Loucy (cell line): Measurements from ENCODE around the gene ZCCHC24.
A peak's percentile ranks its signal among the peaks of the same experiment; 100 is the strongest.

ENCODE experiments used
- H2AFZ ChIP-seq: fragments of 200-600 bp; sonication (generic); 2 replicates; pipeline ENCODE4 v1.6.0; 2016; ENCODE audit warnings: antibody characterized with exemption, mild to moderate bottlenecking, low read length, moderate library complexity
- H3F3A ChIP-seq: fragments of 200-600 bp; 2 replicates; pipeline ENCODE4 v1.6.0; 2016; ENCODE audit warnings: antibody characterized with exemption, low read depth, mild to moderate bottlenecking
- H3K27me3 ChIP-seq: fragments of 200-600 bp; sonication (generic); 2 replicates; pipeline ENCODE4 v1.6.1; 2014; ENCODE audit warnings: low read length, mild to moderate bottlenecking; ENCODE audit not compliant: insufficient read depth, poor library complexity, severe bottlenecking
- H3K36me3 ChIP-seq: fragments of 200-600 bp; sonication (generic); 2 replicates; pipeline ENCODE4 v1.6.1; 2016; ENCODE audit warnings: low read length; ENCODE audit not compliant: insufficient read depth
- H3K4me1 ChIP-seq: fragments of 200-600 bp; sonication (generic); 2 replicates; pipeline ENCODE4 v1.5.1; 2014; ENCODE audit warnings: low read length, mild to moderate bottlenecking; ENCODE audit not compliant: insufficient read depth, poor library complexity, severe bottlenecking
- H3K4me2 ChIP-seq: fragments of 200-600 bp; sonication (generic); 2 replicates; pipeline ENCODE4 v1.6.0; 2014; ENCODE audit warnings: antibody characterized with exemption, low read length, low read depth, mild to moderate bottlenecking; ENCODE audit not compliant: poor library complexity, severe bottlenecking
- H3K4me3 ChIP-seq: fragments of 200-600 bp; sonication (generic); 2 replicates; pipeline ENCODE4 v1.5.1; 2014; ENCODE audit warnings: low read length, mild to moderate bottlenecking, mixed read lengths; ENCODE audit not compliant: poor library complexity, severe bottlenecking
- H3K79me2 ChIP-seq: fragments of 200-600 bp; sonication (generic); 2 replicates; pipeline ENCODE4 v1.6.1; 2014; ENCODE audit warnings: low read length; ENCODE audit not compliant: insufficient read depth
- H3K9ac ChIP-seq: fragments of 200-600 bp; sonication (generic); 2 replicates; pipeline ENCODE4 v1.6.0; 2014; ENCODE audit warnings: mild to moderate bottlenecking, low read depth, low read length, moderate library complexity; ENCODE audit not compliant: poor library complexity, severe bottlenecking
- H3K9me2 ChIP-seq: fragments of 200-600 bp; sonication (generic); replicated peaks from 2 replicates; pipeline ENCODE4 v1.6.1; 2016; ENCODE audit warnings: low read depth, low read length, mixed read lengths
- H3K9me3 ChIP-seq: fragments of 200-600 bp; sonication (generic); 2 replicates; pipeline ENCODE4 v1.6.1; 2014; ENCODE audit warnings: mild to moderate bottlenecking, antibody characterized with exemption, low read length, low read depth; ENCODE audit not compliant: insufficient read depth
- H4K20me1 ChIP-seq: fragments of 200-600 bp; sonication (generic); 2 replicates; pipeline ENCODE4 v1.6.0; 2014; ENCODE audit warnings: antibody characterized with exemption, low read length, mild to moderate bottlenecking; ENCODE audit not compliant: insufficient read depth, poor library complexity, severe bottlenecking
- EZH2phosphoT487 ChIP-seq: fragments of 200-600 bp; IDR thresholded peaks from 2 replicates; pipeline ENCODE4 v1.6.1; 2018; ENCODE audit warnings: antibody characterized with exemption, mild to moderate bottlenecking, moderate library complexity, borderline replicate concordance
- TF ChIP-seq, protein P1 (sequence below): fragments of 200-600 bp; sonication (generic); conservative IDR thresholded peaks from 2 replicates; pipeline ENCODE4 v1.5.1; 2014; ENCODE audit warnings: mild to moderate bottlenecking, antibody characterized with exemption, low read length

Gene ZCCHC24

DNA sequence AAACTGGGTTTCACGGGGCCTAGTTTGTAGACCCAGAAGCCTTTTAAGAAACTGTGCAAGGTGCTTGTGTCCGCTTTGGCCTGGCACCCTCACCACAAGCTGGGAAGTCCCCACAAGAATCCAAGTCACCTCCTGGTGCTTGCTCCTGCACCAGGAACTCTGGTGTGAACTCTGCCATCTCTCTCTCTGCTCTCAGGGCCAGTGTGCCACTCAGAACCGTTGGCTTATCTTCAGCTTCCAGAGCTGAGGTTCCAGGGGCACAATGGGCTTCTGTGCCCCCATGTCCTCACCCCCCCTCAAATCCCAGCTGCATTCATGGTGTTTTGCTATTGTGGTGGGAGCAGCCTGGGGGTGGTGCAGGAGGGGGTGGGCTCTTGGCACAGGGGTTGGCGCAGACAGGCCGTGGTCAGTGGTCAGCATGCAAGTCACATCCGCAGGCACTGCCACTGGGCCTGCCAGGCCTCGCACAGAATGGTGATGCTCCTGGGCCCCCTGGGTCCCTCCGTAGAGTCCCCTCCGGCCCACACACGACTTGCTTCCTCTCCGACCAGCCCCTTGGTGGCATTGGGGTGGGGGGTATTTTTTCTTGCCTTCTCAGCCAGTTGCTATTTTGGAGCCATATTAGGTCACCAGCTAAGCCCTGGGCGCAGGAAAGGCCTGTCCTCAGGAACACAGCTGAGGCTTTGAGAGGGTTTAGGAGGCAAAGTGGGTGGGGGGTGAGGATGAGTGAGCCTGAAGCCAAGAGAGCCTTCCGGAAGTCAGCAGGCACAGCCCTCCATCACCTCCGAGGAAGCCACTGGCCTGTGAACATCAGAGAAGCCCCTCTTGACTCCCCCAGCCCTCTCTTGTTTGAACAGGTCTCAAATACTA, 3.0 kb downstream of the ZCCHC24 start:
- peaks cover 18% of the 10 kb centered on the region; the same call in 1 of the 2 replicates for H3K79me2 ChIP-seq
- H3F3A ChIP-seq = no peaks in the 10 kb centered on the region
- H3K9me3 ChIP-seq = no peaks in the 10 kb centered on the region
- H3K27me3 ChIP-seq = no peaks in the 10 kb centered on the region
- H3K4me1 ChIP-seq = peaks cover 41% of the 10 kb centered on the region
- no peak overlapping the region for H2AFZ ChIP-seq
- TF ChIP-seq, protein P1, sequence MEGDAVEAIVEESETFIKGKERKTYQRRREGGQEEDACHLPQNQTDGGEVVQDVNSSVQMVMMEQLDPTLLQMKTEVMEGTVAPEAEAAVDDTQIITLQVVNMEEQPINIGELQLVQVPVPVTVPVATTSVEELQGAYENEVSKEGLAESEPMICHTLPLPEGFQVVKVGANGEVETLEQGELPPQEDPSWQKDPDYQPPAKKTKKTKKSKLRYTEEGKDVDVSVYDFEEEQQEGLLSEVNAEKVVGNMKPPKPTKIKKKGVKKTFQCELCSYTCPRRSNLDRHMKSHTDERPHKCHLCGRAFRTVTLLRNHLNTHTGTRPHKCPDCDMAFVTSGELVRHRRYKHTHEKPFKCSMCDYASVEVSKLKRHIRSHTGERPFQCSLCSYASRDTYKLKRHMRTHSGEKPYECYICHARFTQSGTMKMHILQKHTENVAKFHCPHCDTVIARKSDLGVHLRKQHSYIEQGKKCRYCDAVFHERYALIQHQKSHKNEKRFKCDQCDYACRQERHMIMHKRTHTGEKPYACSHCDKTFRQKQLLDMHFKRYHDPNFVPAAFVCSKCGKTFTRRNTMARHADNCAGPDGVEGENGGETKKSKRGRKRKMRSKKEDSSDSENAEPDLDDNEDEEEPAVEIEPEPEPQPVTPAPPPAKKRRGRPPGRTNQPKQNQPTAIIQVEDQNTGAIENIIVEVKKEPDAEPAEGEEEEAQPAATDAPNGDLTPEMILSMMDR = no peak
- no peak for TF ChIP-seq EZH2phosphoT487
- H3K9me2 ChIP-seq = no peaks in the 10 kb centered on the region
- H4K20me1 ChIP-seq = peaks cover 18% of the 10 kb centered on the region
- no peak overlapping the region for H3K4me3 ChIP-seq
- H3K9ac ChIP-seq = no peak overlapping the region
- H3K4me2 ChIP-seq = peak overlapping the region; percentile 99
- H3K36me3 ChIP-seq = no peaks in the 10 kb centered on the region

- no peaks in the 10 kb centered on the region for H3K9me3 ChIP-seq
- no peak overlapping the region for H2AFZ ChIP-seq
- no peak overlapping the region for H3K4me2 ChIP-seq
- H3K4me1 ChIP-seq = peaks cover 41% of the 10 kb centered on the region
- no peak overlapping the region for H3K4me3 ChIP-seq
- no peaks in the 10 kb centered on the region for H3F3A ChIP-seq
- peaks cover 18% of the 10 kb centered on the region; the same call in 1 of the 2 replicates for H3K79me2 ChIP-seq
- H3K9ac ChIP-seq = no peak overlapping the region
- H3K27me3 ChIP-seq = no peaks in the 10 kb centered on the region
- TF ChIP-seq, protein P1 = no peak
- no peak for TF ChIP-seq EZH2phosphoT487
- H3K9me2 ChIP-seq = no peaks in the 10 kb centered on the region
- peaks cover 18% of the 10 kb centered on the region for H4K20me1 ChIP-seq
- no peaks in the 10 kb centered on the region for H3K36me3 ChIP-seq
Observed at GRCh38 chr10:79441433-79441832, 4.0 kb downstream of the ZCCHC24 start.

DNA sequence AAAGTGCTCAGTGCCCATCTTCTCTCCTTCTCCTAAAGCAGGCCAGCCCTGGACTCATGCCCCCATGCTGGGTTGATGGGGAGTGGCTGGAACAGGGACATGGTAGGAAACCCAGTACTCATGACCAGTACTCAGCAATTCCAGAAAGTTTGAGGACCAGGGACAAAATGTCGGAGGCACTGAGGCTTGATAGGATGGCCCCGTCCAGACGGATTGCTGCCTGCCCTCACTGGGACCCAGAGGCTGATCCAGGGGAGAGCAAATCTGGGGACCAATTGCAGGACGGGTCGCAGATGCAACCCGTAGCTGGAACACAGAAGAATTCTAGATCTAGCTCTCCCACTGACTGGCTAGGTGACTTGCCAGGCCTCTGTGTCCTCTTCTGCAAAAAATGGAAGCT, 5.1 kb downstream of the ZCCHC24 start:
- Histone ChIP-seq H3K4me1 (peaks cover 39% of the 10 kb centered on the region), H3K79me2 (peaks cover 18% of the 10 kb centered on the region; the same call in 1 of the 2 replicates), H3F3A (no peaks in the 10 kb centered on the region), H3K27me3 (no peaks in the 10 kb centered on the region), H3K4me2 (no peak overlapping the region), H3K4me3 (no peak overlapping the region), H3K9me2 (no peaks in the 10 kb centered on the region), H3K9me3 (no peaks in the 10 kb centered on the region), H3K36me3 (no peaks in the 10 kb centered on the region), H2AFZ (no peak overlapping the region), H3K9ac (no peak overlapping the region), H4K20me1 (peaks cover 18% of the 10 kb centered on the region)
- TF ChIP-seq, protein P1 = no peak
- no peak for TF ChIP-seq EZH2phosphoT487
